ENCODE results near the gene SCCPDH.
"Not testable (repeated sequence)": the region's sequence is repeated elsewhere in the genome, so short reads cannot be mapped to it uniquely, and the experiment has no call there.

The SCCPDH gene

GRCh38 chr1:246724016-246724730, at the start of gene SCCPDH:
Gene SCCPDH, plus strand, starts transcription at chr1:246724409. Its CDS starts 14 bp downstream, at chr1:246724423.
- peak; percentile 50 for DNase-seq

DNA sequence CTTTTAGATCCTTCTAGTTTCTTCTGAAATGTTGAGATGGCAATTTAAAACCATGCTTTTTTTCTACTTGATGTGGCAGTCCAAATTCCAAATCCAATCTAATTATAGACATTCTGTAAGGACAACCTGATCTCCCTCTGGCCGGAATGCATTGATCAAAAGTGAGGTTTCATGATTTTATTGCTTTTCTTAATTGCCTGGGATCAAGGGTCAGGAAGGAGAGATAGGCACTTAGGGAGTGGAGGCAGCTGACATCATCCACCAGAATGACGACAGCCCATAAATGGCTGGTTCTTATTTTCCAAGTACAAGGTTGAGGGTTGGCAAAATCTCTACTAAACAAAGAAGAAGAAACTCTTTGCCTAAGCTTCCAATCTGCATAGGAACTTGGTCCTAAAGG, 46.4 kb upstream of the SCCPDH start:
- DNase-seq, result no peak

DNA sequence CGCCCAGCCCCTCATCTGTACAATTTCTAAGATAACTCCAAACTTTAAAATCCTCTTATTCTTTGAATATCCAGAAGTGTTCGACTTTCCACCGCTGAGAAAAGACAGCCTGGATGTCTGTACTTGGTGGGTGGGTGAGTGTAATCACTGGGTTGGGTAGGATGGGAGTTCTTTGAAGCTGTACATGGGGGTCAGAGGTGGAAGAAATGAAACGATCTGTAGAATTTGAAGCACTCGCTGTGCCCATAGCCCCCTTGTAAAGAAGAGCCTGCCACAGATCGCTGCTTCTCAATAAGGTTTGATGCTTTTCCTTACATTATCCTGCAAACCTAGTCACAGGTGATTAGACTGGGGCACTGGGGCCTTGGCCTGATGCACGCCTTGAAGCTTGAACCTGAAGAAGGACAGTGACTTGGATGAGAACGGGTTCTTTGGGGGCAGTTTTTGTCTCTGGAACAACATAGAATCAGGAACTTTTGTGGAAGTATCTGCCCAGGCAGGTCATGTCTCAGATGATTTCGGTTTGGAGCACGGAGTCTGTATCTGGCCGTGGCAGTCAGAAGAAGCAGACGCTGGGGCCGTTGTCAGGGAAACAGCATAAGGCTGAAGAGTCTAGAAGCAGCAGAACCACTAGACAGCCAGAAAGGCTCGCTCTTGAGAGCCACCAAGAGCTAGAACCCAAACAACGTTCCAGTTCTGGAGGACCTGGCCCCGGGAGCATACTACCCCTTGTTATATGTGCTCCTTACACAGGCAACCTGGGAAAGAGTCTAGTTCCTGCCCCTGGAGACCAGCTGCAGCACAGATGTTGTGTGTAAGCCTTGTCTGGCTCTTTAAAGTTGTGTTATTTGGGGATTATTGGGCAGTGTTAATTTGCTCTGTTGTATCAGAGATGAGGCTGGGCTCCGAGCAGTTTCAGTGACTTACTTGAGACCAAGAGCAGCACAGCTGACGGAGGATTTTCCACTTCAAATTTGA, 45.1 kb upstream of the SCCPDH start:
- DNase-seq, result no peak

- DNase-seq, result no peak
Measured at GRCh38 chr1:246679794-246680177, 44.4 kb upstream of the SCCPDH start.

DNA sequence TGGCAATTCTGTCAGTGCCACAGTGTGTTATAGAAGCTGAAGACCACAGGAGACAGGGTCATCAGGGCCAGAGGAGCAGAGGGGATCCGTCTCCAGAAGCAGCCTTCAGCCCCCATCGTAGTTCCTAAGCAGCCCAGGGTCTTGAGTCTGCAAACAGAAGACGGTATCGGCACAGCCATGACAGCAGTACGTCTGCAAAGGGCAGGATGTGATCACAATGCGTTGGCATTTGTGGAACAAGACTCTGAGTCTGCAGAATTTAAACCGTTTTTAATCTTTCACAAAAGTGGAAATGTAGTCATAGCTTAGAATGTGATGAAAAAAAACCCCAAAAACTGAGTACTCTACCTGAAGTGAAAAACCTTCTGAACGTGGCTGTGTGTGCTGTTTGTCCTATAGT, 44.0 kb upstream of the SCCPDH start:
- no peak for DNase-seq

- DNase-seq, result no peak
Measured at GRCh38 chr1:246680696-246681130, 43.5 kb upstream of the SCCPDH start.

GRCh38 chr1:246681900-246682895, 42.0 kb upstream of the SCCPDH start:
- DNase-seq, result no peak

DNA sequence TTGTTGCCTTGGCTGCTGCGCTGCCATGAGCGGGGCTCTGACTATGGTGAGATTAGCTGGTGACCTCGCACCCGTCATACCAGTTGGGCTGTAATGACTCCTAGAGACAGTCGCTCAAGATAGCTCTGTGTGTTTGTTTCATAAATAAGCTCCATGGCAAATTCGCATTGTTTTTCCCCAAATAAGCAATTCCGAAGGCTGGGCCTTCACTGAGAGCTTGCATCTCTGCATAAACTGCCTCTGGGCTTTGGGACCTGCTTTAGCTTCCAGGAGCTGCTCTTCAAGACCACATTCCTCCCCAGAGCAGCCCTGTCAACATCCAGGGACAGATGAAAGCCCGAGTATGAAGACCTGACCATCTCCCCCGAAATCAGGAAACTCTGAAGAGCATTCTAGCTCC, 40.7 kb upstream of the SCCPDH start:
- no peak for DNase-seq

- no peak for DNase-seq
Measured at GRCh38 chr1:246687002-246687401, 37.2 kb upstream of the SCCPDH start.

- peak; percentile 4 for DNase-seq
Measured at GRCh38 chr1:246689409-246690008, 34.7 kb upstream of the SCCPDH start.

GRCh38 chr1:246690100-246690499, 34.1 kb upstream of the SCCPDH start:
- no peak for DNase-seq

- no peak for DNase-seq
Measured at GRCh38 chr1:246691622-246692495, 32.4 kb upstream of the SCCPDH start.

GRCh38 chr1:246694213-246694895, 29.9 kb upstream of the SCCPDH start:
- DNase-seq, result not testable (repeated sequence)

GRCh38 chr1:246695136-246695535, 29.1 kb upstream of the SCCPDH start:
- no peak for DNase-seq

DNA sequence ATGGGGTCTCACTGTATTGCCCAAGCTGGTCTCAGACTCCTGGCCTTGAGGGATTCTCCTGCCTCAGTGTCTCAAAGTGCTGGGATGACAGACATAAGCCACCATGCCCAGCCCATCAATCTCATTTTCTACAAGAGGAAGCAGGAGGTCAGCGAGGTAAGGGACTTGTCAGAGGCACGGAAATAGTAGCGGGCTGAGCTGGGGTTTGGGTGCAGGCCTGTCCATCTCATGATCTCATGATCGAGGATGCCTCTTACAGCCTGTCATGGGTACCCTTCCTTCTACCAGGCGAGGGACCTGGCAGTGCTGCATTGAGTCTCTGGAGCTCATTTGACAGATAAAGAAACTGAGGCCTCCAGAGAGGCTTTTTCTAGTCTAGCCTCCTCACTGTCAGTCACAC, 28.5 kb upstream of the SCCPDH start:
- DNase-seq, result no peak

DNA sequence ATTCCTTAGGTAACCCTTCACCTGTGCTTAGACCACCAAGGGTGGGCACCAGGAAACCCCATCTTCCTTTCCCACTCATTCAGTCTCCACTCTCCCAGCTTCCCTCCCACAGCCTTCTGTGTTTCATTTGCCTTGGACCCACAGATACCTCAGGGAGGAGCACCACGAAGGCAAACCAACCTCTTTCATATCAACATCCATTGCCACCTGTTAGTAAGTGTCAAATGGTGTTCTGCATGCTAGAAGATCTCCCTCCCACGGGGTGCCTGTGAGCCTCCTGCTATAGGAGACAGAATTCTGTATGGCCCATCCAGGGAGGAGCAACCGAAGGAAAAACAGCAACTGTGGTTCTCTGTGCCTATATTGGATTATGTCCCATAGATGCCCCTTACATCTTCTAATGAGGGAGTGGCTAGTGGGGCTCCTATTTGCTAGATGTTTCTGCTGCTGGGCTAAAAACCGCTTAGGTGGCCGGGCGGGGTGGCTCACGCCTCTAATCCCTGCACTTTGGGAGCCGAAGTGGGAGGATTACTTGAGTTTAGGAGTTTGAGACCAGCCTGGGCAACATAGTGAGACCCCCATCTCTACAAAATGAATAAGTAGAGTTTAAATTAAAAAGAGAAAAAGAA, 25.6 kb upstream of the SCCPDH start:
- no peak for DNase-seq

- DNase-seq, result peak; percentile 73
Measured at GRCh38 chr1:246699095-246699735, 25.0 kb upstream of the SCCPDH start.

DNA sequence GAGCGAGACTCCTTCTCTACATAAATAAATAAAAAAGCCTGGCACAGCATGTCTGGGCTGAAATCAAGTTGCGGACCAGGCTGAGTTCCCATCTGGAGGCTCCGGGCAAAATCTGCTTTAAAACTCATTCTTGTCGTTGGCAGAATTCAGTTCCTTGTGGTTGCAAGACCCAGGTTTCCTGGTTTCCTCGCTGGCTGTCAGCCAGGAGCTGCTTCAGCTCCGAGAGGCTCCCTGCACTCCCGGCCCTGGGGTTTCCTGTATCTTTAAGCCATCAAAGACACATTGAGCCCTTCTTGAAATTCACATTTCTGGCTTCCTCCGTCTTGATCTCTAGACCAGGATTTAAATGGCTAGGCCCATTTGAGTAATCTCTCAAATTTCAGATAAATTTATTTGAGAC, 20.6 kb upstream of the SCCPDH start:
- DNase-seq, result no peak

DNA sequence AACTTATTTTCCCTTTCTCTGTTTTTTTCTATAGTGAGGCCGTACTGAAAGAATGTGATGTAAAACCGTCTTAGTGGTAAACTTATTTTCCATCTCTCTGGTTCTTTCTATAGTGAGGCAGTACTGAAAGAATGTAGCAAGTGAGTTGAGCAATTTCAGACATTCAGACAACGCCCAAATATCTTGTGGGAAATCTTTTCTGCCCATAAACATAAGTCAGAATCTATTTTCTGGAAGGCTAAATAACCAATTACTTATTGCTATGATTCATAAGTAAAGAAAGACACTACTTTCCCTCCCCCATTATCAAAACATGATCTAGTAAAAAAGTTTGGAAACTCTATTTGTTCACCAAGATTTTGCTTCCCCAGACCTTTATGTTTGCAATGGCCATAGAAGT, 18.8 kb upstream of the SCCPDH start:
- no peak for DNase-seq

GRCh38 chr1:246708166-246708565, 16.0 kb upstream of the SCCPDH start:
- no peak for DNase-seq
